Activated naive CD8-positive, alpha-beta T cell treated with anti-CD3 and anti-CD28 coated beads, Interleukin-2, amount 50 U/mL, for 24 hours (primary cell): ENCODE data around the gene CEP131.

Experiments
- ATAC-seq: fragments of 150-1000 bp; cut with Tn5 transposase; one replicate; pipeline ENCODE4 v1.10.0; 2021
- DNase-seq: peaks from one replicate; pipeline ENCODE4 v3.0.0; 2021
- H3K27ac Mint-ChIP-seq: one replicate; pipeline ENCODE4 v1.8.0; 2021; ENCODE audit warnings: mild to moderate bottlenecking, mixed read lengths
- H3K27me3 Mint-ChIP-seq: one replicate; pipeline ENCODE4 v1.8.0; 2021; ENCODE audit warnings: mixed read lengths
- H3K36me3 Mint-ChIP-seq: one replicate; pipeline ENCODE4 v1.8.0; 2021; ENCODE audit warnings: low read depth, mixed read lengths
- H3K4me1 Mint-ChIP-seq: one replicate; pipeline ENCODE4 v1.8.0; 2021; ENCODE audit warnings: mixed read lengths
- H3K4me3 Mint-ChIP-seq: one replicate; pipeline ENCODE4 v1.8.0; 2021; ENCODE audit warnings: mild to moderate bottlenecking, moderate library complexity, mixed read lengths
- H3K9me3 Mint-ChIP-seq: one replicate; pipeline ENCODE4 v1.8.0; 2021; ENCODE audit warnings: mixed read lengths

The CEP131 gene

GRCh38 chr17:81246343-81246670 is 23.5 kb upstream of the CEP131 start:
- H3K4me1 Mint-ChIP-seq, result peaks cover 12% of the 10 kb centered on the region
- no peak for ATAC-seq
- no peak overlapping the region for H3K27ac Mint-ChIP-seq
- peaks cover 5% of the 10 kb centered on the region for H3K36me3 Mint-ChIP-seq
- DNase-seq, result no peak
- H3K4me3 Mint-ChIP-seq, result no peak overlapping the region
- H3K27me3 Mint-ChIP-seq, result no peaks in the 10 kb centered on the region
- no peaks in the 10 kb centered on the region for H3K9me3 Mint-ChIP-seq

- Mint-ChIP-seq H3K9me3 (no peaks in the 10 kb centered on the region), H3K4me3 (no peak overlapping the region), H3K27me3 (no peaks in the 10 kb centered on the region), H3K27ac (no peak overlapping the region), H3K4me1 (peaks cover 16% of the 10 kb centered on the region), H3K36me3 (peaks cover 7% of the 10 kb centered on the region)
- DNase-seq (no peak), ATAC-seq (no peak)
These were observed 23.0 kb upstream of the CEP131 start for GRCh38 chr17:81245665-81246342.

- Mint-ChIP-seq H3K4me1 (peaks cover 20% of the 10 kb centered on the region), H3K9me3 (no peaks in the 10 kb centered on the region), H3K4me3 (no peak overlapping the region), H3K27ac (peak overlapping the region; percentile 14), H3K36me3 (peaks cover 9% of the 10 kb centered on the region), H3K27me3 (no peaks in the 10 kb centered on the region)
- DNase-seq (no peak), ATAC-seq (no peak)
These were observed 22.4 kb upstream of the CEP131 start for GRCh38 chr17:81245024-81245664.

- peak overlapping the region; percentile 14 for H3K27ac Mint-ChIP-seq
- H3K27me3 Mint-ChIP-seq, result no peaks in the 10 kb centered on the region
- DNase-seq (no peak), ATAC-seq (no peak)
- H3K4me1 Mint-ChIP-seq, result peaks cover 22% of the 10 kb centered on the region
- H3K36me3 Mint-ChIP-seq, result peaks cover 14% of the 10 kb centered on the region
- no peaks in the 10 kb centered on the region for H3K9me3 Mint-ChIP-seq
- H3K4me3 Mint-ChIP-seq, result no peak overlapping the region
These were observed 21.7 kb upstream of the CEP131 start for GRCh38 chr17:81244358-81245023.

GRCh38 chr17:81243333-81243664 is 20.5 kb upstream of the CEP131 start:
- Mint-ChIP-seq H3K36me3 (peaks cover 14% of the 10 kb centered on the region), H3K9me3 (no peaks in the 10 kb centered on the region), H3K4me3 (no peak overlapping the region), H3K4me1 (peaks cover 22% of the 10 kb centered on the region), H3K27me3 (no peaks in the 10 kb centered on the region), H3K27ac (no peak overlapping the region)
- DNase-seq, result no peak
- ATAC-seq, result no peak

GRCh38 chr17:81242421-81243332 is 19.9 kb upstream of the CEP131 start:
- ATAC-seq (no peak), DNase-seq (no peak)
- Mint-ChIP-seq H3K4me1 (peaks cover 27% of the 10 kb centered on the region), H3K9me3 (no peaks in the 10 kb centered on the region), H3K27ac (peak overlapping the region; percentile 54), H3K27me3 (no peaks in the 10 kb centered on the region), H3K4me3 (no peak overlapping the region), H3K36me3 (peaks cover 14% of the 10 kb centered on the region)

GRCh38 chr17:81241648-81242420 is 19.1 kb upstream of the CEP131 start:
- H3K36me3 Mint-ChIP-seq, result peaks cover 14% of the 10 kb centered on the region
- peak overlapping the region; percentile 54 for H3K27ac Mint-ChIP-seq
- no peaks in the 10 kb centered on the region for H3K9me3 Mint-ChIP-seq
- H3K27me3 Mint-ChIP-seq, result no peaks in the 10 kb centered on the region
- peaks cover 33% of the 10 kb centered on the region for H3K4me1 Mint-ChIP-seq
- DNase-seq (peak; percentile 83), ATAC-seq (peak; percentile 12)
- H3K4me3 Mint-ChIP-seq, result peak overlapping the region; percentile 92

GRCh38 chr17:81241203-81241602 is 18.4 kb upstream of the CEP131 start:
- Mint-ChIP-seq H3K4me1 (peaks cover 34% of the 10 kb centered on the region), H3K36me3 (peaks cover 14% of the 10 kb centered on the region), H3K9me3 (no peaks in the 10 kb centered on the region), H3K27ac (no peak overlapping the region), H3K27me3 (no peaks in the 10 kb centered on the region), H3K4me3 (peak overlapping the region; percentile 92)
- no peak for ATAC-seq
- no peak for DNase-seq

- H3K27me3 Mint-ChIP-seq, result no peaks in the 10 kb centered on the region
- peak overlapping the region; percentile 33 for H3K27ac Mint-ChIP-seq
- no peak for ATAC-seq
- H3K36me3 Mint-ChIP-seq, result peaks cover 14% of the 10 kb centered on the region
- no peak for DNase-seq
- no peaks in the 10 kb centered on the region for H3K9me3 Mint-ChIP-seq
- peaks cover 36% of the 10 kb centered on the region for H3K4me1 Mint-ChIP-seq
- peak overlapping the region; percentile 92 for H3K4me3 Mint-ChIP-seq
These were observed 18.0 kb upstream of the CEP131 start for GRCh38 chr17:81240761-81241160.

GRCh38 chr17:81239714-81240555 is 17.2 kb upstream of the CEP131 start:
- Mint-ChIP-seq H3K4me3 (peak overlapping the region; percentile 92), H3K27me3 (no peaks in the 10 kb centered on the region), H3K27ac (peak overlapping the region; percentile 92), H3K9me3 (no peaks in the 10 kb centered on the region), H3K36me3 (peaks cover 14% of the 10 kb centered on the region), H3K4me1 (peaks cover 36% of the 10 kb centered on the region)
- ATAC-seq (peak; percentile 7), DNase-seq (peak; percentile 56)

GRCh38 chr17:81238815-81239713 is 16.3 kb upstream of the CEP131 start, which contains the start of the genes NDUFAF8 and TEPSIN:
TSS of gene NDUFAF8 (plus strand) at chr17:81239318. CDS start at chr17:81239364, 46 bp downstream.
TSS of gene TEPSIN (minus strand) at chr17:81239055. CDS start at chr17:81239033, 22 bp downstream.
- peak within 1 kb of the TSS; percentile 92 for H3K27ac Mint-ChIP-seq
- no peaks in the 10 kb centered on the region for H3K9me3 Mint-ChIP-seq
- peak within 1 kb of the TSS; percentile 92 for H3K4me3 Mint-ChIP-seq
- peaks cover 14% of the 10 kb centered on the region for H3K36me3 Mint-ChIP-seq
- DNase-seq (peak; percentile 93), ATAC-seq (peak; percentile 97)
- no peaks in the 10 kb centered on the region for H3K27me3 Mint-ChIP-seq
- peaks cover 34% of the 10 kb centered on the region for H3K4me1 Mint-ChIP-seq

- no peak for ATAC-seq
- Mint-ChIP-seq H3K4me1 (peaks cover 34% of the 10 kb centered on the region), H3K27ac (no peak overlapping the region), H3K4me3 (peak overlapping the region; percentile 82), H3K9me3 (no peaks in the 10 kb centered on the region), H3K36me3 (peaks cover 14% of the 10 kb centered on the region), H3K27me3 (no peaks in the 10 kb centered on the region)
- DNase-seq, result no peak
These were observed 15.7 kb upstream of the CEP131 start for GRCh38 chr17:81238490-81238814.
